ENCODE data around the gene RAB11A. TPM values are rescaled to one million over a fixed set of nuclear protein-coding genes. Genes with fewer than 3 reads are reported as not detected.
A peak's percentile ranks its signal among the peaks of the same experiment; 100 is the strongest.

Gene RAB11A
- total and polyA plus RNA-seq, 5 donors = 136 to 180 (median 155) TPM

DNA sequence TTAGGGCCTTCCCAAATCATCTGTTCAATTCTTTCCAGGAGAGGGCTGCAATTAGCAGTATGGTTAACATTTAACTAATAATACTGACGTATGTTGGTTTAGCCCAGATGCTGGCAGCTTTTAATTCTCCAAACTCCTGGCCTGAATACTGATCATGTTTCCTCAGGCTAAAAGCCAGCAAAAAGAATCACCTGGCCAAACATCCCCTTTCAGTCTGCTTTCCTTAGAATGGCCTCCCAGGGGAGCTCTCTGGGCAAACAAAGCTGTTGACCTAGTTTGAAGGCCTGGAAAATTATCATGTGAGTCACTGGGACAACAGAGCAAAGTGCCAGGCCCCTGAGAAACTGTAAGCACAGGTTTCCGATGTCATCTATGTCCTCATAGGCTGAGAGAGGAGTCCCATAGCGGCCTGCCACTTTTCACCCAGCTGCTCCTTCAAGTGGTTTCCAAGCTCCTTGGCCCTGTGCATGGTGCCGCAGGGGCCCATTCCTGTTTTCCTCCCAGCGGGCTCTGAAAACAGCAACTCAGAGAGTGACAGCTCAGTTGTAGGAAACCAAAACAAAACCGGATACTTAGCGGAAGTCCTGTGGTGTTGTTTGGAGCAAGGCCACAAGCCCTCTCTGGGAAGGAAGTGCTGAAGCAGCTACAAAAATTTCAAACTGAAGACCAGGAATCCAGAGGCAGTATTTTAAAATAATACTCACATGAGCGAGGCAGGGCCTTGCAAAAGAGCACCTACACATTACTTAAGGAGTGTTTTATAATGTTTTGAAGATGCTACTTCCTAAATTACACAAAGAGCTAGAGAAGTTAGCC, 36.5 kb upstream of the RAB11A start:
- Histone ChIP-seq H3K9me3 (ENCODE audit: control insufficient read depth, low read length) (no peaks in the 10 kb centered on the region), H3K27me3 (ENCODE audit: control insufficient read depth, insufficient read depth) (no peaks in the 10 kb centered on the region), H3K4me1 (ENCODE audit: control insufficient read depth, insufficient read depth, low read length) (peaks cover 6% of the 10 kb centered on the region), H3K4me3 (ENCODE audit: low read length) (no peak overlapping the region), H3K27ac (ENCODE audit: low read length) (peak overlapping the region; percentile 80)
- ATAC-seq (peak; percentile 94 to 97), DNase-seq (peak; percentile 90 to 92 (median 91))
- WGBS = 10% methylated on average over 8 of the region's 8 CpGs
- intact Hi-C loops (cut with DNase I) = no loop called here

- DNase-seq = peak in 2 of 3 donors; percentile 19 to 51
- Histone ChIP-seq H3K4me3 (ENCODE audit: low read length) (no peak overlapping the region), H3K4me1 (ENCODE audit: control insufficient read depth, insufficient read depth, low read length) (peaks cover 6% of the 10 kb centered on the region), H3K27ac (ENCODE audit: low read length) (peak overlapping the region; percentile 70), H3K27me3 (ENCODE audit: control insufficient read depth, insufficient read depth) (no peaks in the 10 kb centered on the region), H3K9me3 (ENCODE audit: control insufficient read depth, low read length) (no peaks in the 10 kb centered on the region)
- no peak for ATAC-seq
- intact Hi-C loops (cut with DNase I) = no loop called here
- 53% methylated on average over 4 of the region's 4 CpGs for WGBS
Observed at GRCh38 chr15:65833501-65834205, 35.6 kb upstream of the RAB11A start.

GRCh38 chr15:65834603-65835282, 34.5 kb upstream of the RAB11A start:
- no peaks in the 10 kb centered on the region for H3K9me3 ChIP-seq (ENCODE audit: control insufficient read depth, low read length)
- DNase-seq (no peak), ATAC-seq (no peak)
- no peak overlapping the region for H3K4me3 ChIP-seq (ENCODE audit: low read length)
- WGBS = 95% methylated on average over 8 of the region's 8 CpGs
- intact Hi-C loops (cut with DNase I) = no loop called here
- no peak overlapping the region for H3K27ac ChIP-seq (ENCODE audit: low read length)
- H3K27me3 ChIP-seq (ENCODE audit: control insufficient read depth, insufficient read depth) = no peaks in the 10 kb centered on the region
- peaks cover 6% of the 10 kb centered on the region for H3K4me1 ChIP-seq (ENCODE audit: control insufficient read depth, insufficient read depth, low read length)

DNA sequence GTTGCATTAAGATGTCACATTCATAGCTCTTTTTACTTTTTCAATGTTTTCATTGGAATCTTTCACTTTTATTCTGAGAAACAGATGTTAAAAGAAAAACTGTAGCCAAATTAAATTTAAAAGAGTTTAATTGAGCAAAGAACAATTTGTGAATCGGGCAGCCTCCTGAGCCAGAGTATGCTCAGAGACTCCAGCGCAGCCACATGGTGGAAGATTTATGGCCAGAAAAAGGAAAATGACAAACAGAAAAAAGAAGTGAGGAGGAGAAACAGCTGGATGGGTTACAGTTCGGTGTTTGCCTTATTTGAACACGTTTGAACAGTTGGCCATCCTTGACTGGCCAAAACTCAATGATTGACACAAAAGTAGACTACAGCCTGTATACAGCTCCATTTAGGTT, 33.8 kb upstream of the RAB11A start:
- Histone ChIP-seq H3K27me3 (ENCODE audit: control insufficient read depth, insufficient read depth) (no peaks in the 10 kb centered on the region), H3K4me1 (ENCODE audit: control insufficient read depth, insufficient read depth, low read length) (peaks cover 6% of the 10 kb centered on the region), H3K4me3 (ENCODE audit: low read length) (no peak overlapping the region), H3K27ac (ENCODE audit: low read length) (no peak overlapping the region), H3K9me3 (ENCODE audit: control insufficient read depth, low read length) (no peaks in the 10 kb centered on the region)
- no peak for ATAC-seq
- intact Hi-C loops (cut with DNase I) = no loop called here
- WGBS = 60% methylated on average over 4 of the region's 4 CpGs
- no peak for DNase-seq

DNA sequence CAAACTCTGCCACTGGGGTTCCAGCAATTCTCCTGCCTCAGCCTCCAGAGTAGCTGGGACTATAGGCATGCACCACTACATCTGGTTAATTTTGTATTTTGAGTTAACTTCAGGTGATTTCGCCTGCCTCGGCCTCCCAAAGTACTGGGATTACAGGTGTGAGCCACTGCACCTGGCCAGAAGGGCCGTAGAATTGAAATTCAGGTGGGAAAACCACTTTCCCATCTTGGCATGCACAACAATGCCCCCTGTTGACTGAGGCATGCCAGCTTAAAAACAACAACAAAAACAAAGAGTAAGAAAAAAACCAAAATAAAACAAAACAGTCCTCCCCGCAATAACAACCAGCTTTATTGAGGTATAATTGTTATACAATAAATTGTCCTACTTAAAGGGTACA, 32.6 kb upstream of the RAB11A start:
- DNase-seq (no peak), ATAC-seq (no peak)
- peaks cover 6% of the 10 kb centered on the region for H3K4me1 ChIP-seq (ENCODE audit: control insufficient read depth, insufficient read depth, low read length)
- no peaks in the 10 kb centered on the region for H3K27me3 ChIP-seq (ENCODE audit: control insufficient read depth, insufficient read depth)
- no peak overlapping the region for H3K4me3 ChIP-seq (ENCODE audit: low read length)
- intact Hi-C loops (cut with DNase I) = no loop called here
- no peak overlapping the region for H3K27ac ChIP-seq (ENCODE audit: low read length)
- 92% methylated on average over 4 of the region's 4 CpGs for whole genome bisulfite sequencing
- H3K9me3 ChIP-seq (ENCODE audit: control insufficient read depth, low read length) = no peaks in the 10 kb centered on the region

DNA sequence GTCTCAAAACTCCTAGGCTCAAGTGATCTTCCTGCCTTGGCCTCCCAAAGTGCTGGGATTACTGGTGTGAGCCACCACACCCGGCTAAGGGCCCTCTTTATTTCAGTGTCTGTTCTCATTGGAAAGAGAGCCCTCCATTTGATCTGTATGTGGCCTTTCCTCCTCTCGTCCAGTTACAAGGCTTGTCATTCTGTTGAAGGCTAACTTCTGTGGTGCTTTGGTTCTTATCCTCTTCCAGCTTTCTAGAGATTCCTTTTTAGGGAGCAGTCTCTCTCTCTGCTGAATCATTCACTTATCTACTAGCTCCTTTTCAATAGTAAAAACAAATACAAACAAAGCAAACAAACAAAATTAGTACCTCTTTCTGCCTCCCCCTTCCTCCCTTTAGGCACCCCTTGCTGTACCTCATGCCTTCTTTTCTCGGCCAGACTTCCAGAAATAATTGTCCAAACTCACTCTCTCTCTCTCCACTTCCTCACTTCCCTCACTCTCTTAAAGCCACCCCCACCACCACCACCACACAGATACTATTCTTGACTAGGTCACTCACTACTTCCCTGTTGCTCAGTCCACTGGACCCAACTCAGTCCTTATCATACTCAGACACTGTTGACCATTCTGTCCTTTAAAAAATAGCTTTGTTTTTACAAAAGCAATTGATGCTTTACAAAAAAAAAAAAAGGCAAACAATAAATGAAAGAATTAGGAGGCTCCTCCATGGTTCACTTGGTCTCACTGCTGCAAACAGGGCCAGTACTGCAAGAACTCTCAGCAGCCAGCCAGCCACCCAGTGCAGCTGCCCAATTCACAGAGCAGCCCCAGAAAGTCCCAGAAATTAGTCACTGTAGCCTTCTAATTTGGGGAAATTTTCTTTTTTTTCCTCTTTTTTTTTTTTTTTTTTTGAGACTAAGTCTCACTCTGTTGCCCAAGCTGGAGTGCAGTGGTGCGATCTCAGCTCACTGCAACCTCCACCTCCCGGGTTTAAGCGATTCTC, 31.7 kb upstream of the RAB11A start:
- intact Hi-C loops (cut with DNase I) = no loop called here
- H3K4me1 ChIP-seq (ENCODE audit: control insufficient read depth, insufficient read depth, low read length) = peaks cover 6% of the 10 kb centered on the region
- WGBS = 71% methylated on average over 6 of the region's 6 CpGs
- no peak overlapping the region for H3K4me3 ChIP-seq (ENCODE audit: low read length)
- H3K27ac ChIP-seq (ENCODE audit: low read length) = no peak overlapping the region
- H3K27me3 ChIP-seq (ENCODE audit: control insufficient read depth, insufficient read depth) = no peaks in the 10 kb centered on the region
- H3K9me3 ChIP-seq (ENCODE audit: control insufficient read depth, low read length) = no peaks in the 10 kb centered on the region
- no peak for DNase-seq
- no peak for ATAC-seq

- Histone ChIP-seq H3K27me3 (ENCODE audit: control insufficient read depth, insufficient read depth) (no peaks in the 10 kb centered on the region), H3K4me1 (ENCODE audit: control insufficient read depth, insufficient read depth, low read length) (peaks cover 3% of the 10 kb centered on the region), H3K9me3 (ENCODE audit: control insufficient read depth, low read length) (no peaks in the 10 kb centered on the region), H3K27ac (ENCODE audit: low read length) (no peak overlapping the region), H3K4me3 (ENCODE audit: low read length) (no peak overlapping the region)
- no peak for DNase-seq
- ATAC-seq = no peak
- intact Hi-C loops (cut with DNase I) = no loop called here
- WGBS = 79% methylated on average over 5 of the region's 5 CpGs
Observed at GRCh38 chr15:65839354-65839901, 29.9 kb upstream of the RAB11A start.

GRCh38 chr15:65839985-65840384, 29.3 kb upstream of the RAB11A start:
- no peaks in the 10 kb centered on the region for H3K9me3 ChIP-seq (ENCODE audit: control insufficient read depth, low read length)
- DNase-seq (no peak), ATAC-seq (no peak)
- no peak overlapping the region for H3K27ac ChIP-seq (ENCODE audit: low read length)
- peaks cover 3% of the 10 kb centered on the region for H3K4me1 ChIP-seq (ENCODE audit: control insufficient read depth, insufficient read depth, low read length)
- intact Hi-C loops (cut with DNase I) = no loop called here
- no peaks in the 10 kb centered on the region for H3K27me3 ChIP-seq (ENCODE audit: control insufficient read depth, insufficient read depth)
- no peak overlapping the region for H3K4me3 ChIP-seq (ENCODE audit: low read length)
- WGBS = 85% methylated on average over 4 of the region's 4 CpGs

DNA sequence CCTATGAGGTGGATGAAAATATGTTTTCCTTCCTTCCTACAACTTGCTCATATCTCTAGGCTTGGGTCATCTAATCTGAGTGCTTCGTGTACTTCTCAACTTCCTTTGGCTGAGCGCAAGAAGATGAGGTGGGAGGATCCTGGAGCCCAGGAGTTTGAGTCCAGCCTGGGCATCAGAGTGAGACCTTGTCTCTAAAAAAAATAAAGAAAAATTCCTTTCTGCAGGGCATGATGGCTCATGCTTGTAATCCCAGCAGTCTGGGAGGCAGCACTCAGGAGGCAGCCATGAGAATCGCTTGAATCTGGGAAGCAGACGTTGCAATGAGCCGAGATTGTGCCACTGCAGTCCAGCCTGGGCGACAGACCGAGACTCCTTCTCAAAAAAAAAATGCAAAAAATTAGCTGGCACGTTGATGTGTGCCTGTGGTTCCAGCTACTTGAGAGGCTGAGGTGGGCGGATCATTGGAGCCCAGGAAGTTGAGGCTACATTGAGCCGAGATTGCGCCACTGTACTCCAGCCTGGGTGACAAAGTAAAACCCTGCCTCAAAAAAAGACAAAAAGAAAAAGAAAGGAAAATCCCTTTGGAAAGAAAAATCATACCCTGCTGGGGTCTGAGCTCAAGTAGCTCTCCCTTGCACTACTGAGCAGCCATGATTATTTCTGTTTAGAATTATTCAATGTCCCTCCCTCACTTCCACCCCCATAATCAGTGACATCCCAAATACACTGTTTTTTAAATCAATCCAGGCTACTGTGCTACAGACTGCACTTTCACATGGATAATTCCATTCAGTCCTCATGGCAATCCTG, 28.0 kb upstream of the RAB11A start:
- DNase-seq (peak in 2 of 3 donors; percentile 57 to 74), ATAC-seq (peak; percentile 71)
- Histone ChIP-seq H3K4me1 (ENCODE audit: control insufficient read depth, insufficient read depth, low read length) (no peaks in the 10 kb centered on the region), H3K27ac (ENCODE audit: low read length) (peak overlapping the region; percentile 52), H3K4me3 (ENCODE audit: low read length) (no peak overlapping the region), H3K9me3 (ENCODE audit: control insufficient read depth, low read length) (no peaks in the 10 kb centered on the region), H3K27me3 (ENCODE audit: control insufficient read depth, insufficient read depth) (no peaks in the 10 kb centered on the region)
- intact Hi-C loops (cut with DNase I) = no loop called here
- WGBS = 36% methylated on average over 11 of the region's 11 CpGs

Measured in right cardiac atrium (tissue), 5 donors.